Spleen (tissue), 11 donors: ENCODE data around the gene LDB2. TPM values are rescaled to one million over a fixed set of nuclear protein-coding genes. Genes with fewer than 3 reads are reported as not detected.

Source experiments
- DNase-seq: peaks from one replicate; pipeline ENCODE4 v3.0.0-alpha.2; 2020
- H3K27ac ChIP-seq, 8 donors: fragments of 200-600 bp; sonication (generic) in 7 of 8; 1 replicate in 4 of 8; 2 replicates in 4 of 8; pipeline versions ENCODE4 v1.5.0 to v1.8.0; 2016 to 2021; ENCODE audit warnings: inconsistent platforms in 4 of 8, mild to moderate bottlenecking in 4 of 8, moderate library complexity in 1 of 8
- H3K27me3 ChIP-seq, 7 donors: fragments of 200-600 bp; sonication (generic) in 6 of 7; replicated peaks in 1 of 7; 1 replicate in 4 of 7; 2 replicates in 3 of 7; pipeline versions ENCODE4 v1.5.0 to v1.8.0; 2016 to 2021; ENCODE audit warnings: inconsistent platforms in 3 of 7, mild to moderate bottlenecking in 1 of 7
- H3K36me3 ChIP-seq, 6 donors: fragments of 200-600 bp; sonication (generic) in 5 of 6; 1 replicate in 4 of 6; 2 replicates in 2 of 6; pipeline versions ENCODE4 v1.5.0 to v1.8.0; 2016 to 2021; ENCODE audit warnings: inconsistent platforms in 2 of 6
- H3K4me1 ChIP-seq, 6 donors: fragments of 200-600 bp; sonication (generic) in 5 of 6; 1 replicate in 3 of 6; 2 replicates in 3 of 6; pipeline versions ENCODE4 v1.5.0 to v1.8.0; 2016 to 2021; ENCODE audit warnings: inconsistent platforms in 3 of 6
- H3K4me3 ChIP-seq, 8 donors: fragments of 200-600 bp; sonication (generic) in 7 of 8; 1 replicate in 4 of 8; 2 replicates in 4 of 8; pipeline versions ENCODE4 v1.5.0 to v1.8.0; 2016 to 2021; ENCODE audit warnings: inconsistent platforms in 4 of 8, mild to moderate bottlenecking in 4 of 8, moderate library complexity in 2 of 8
- H3K9me3 ChIP-seq, 8 donors: fragments of 200-600 bp; sonication (generic) in 7 of 8; 1 replicate in 4 of 8; 2 replicates in 4 of 8; pipeline versions ENCODE4 v1.5.0 to v1.8.0; 2016 to 2021; ENCODE audit warnings: inconsistent platforms in 4 of 8
- POLR2A ChIP-seq, 3 donors: fragments of 450-650 bp; IDR thresholded peaks; one replicate each; pipeline ENCODE4 v1.5.1; 2017; ENCODE audit warnings: antibody characterized with exemption in 3 of 3, mild to moderate bottlenecking in 1 of 3
- POLR2AphosphoS5 ChIP-seq, 3 donors: sonication (generic); formaldehyde crosslinking; IDR thresholded peaks; one replicate each; pipeline ENCODE4 v1.5.1; 2017; ENCODE audit warnings: antibody characterized with exemption in 3 of 3
- WGBS, 5 donors: extraction: QIAGEN DNeasy Blood & Tissue Kit in 3 of 5; methylation state at CpG; one replicate each; pipeline versions ENCODE4 v1.1.5 to v1.1.7; 2013 to 2018; 5-methylcytosine and 5-hydroxymethylcytosine counted together
- intact Hi-C: fragments of 100-400 bp; cut with DNase I; formaldehyde crosslinking; loops from one replicate; pipeline ENCODE4 v1.15.0; 2023; ENCODE audit warnings: low total_unique reads
- polyA plus RNA-seq, 3 donors: library from polyadenylated mRNA; stranded (reverse); fragments of 200-250 nt; gene quantifications; one replicate each; pipeline ENCODE4 v1.2.1, GENCODE V29; 2013
- total RNA-seq, 7 donors: library from RNA; depleted of rRNA in 3 of 7; stranded (reverse); fragments of >200 nt in 3 of 7; fragmentation: NEBNext Ultra II Directional in 4 of 7; extraction: Animal tissue kit (Norgen Biotek cat#: 25700) in 4 of 7; gene quantifications; one replicate each; pipeline versions ENCODE4 v1.1.0 to v1.2.1, GENCODE V29; 2016 to 2021
- TF ChIP-seq, protein P1 (sequence below), 11 experiments: fragments of 200-600 bp in 7 of 11; fragments of 450-650 bp in 4 of 11; sonication (generic) in 4 of 11; IDR thresholded peaks in 8 of 11; conservative IDR thresholded peaks in 3 of 11; 1 replicate in 7 of 11; 2 replicates in 4 of 11; pipeline versions ENCODE4 v1.4.0 to v1.8.0; 2016 to 2021; ENCODE audit warnings: antibody characterized with exemption in 11 of 11, inconsistent platforms in 4 of 11, mild to moderate bottlenecking in 1 of 11
- donor health status: healthy with polysubstance abuse.
- donor health status: DM: no; HTN: no; CAD: no; lungs with moderate emphysema.
- donor health status: DM: no; HTN: no; CAD: no.
- donor health status: Bipolar disorder and iron deficiency.
- donor health status: healthy.
- donor health status: DM: no; HTN: no; CAD: no.
- donor health status: DM: yes; HTN: yes; CAD: no.

Gene LDB2
- total and polyA plus RNA-seq, 10 donors = 24.1 to 257 (median 142) TPM

DNA sequence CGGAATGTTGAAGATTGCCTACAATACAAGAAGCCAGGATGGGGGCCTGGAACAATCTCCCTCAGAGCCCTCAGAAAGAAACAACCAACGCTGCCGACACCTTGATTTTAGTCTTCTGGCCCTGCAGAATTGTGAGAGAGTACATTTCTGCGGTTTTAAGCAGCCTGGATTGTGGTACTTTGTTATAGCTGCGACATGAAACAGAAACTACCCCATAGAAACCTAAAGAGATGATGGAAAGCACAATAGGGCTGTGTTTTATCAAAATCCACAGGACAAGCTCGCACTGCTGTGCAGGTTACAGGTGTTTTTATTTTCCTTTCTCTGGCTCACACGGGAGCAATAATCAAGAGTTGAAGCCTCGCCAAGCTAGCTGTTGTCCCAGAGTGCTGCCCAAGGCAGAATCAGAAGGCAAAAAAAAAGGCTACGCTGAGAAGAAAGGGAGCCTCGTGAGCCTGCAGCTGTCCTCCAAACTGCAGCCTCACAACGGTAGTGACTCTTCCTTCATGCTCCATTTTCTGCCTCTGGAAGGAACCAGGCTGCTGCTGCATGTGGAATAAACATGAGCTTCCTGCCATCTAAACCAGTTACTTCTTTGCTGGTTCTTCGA lies 232.4 kb downstream of the LDB2 start:
- H3K36me3 ChIP-seq = no peaks in the 10 kb centered on the region
- no peak for DNase-seq
- TF ChIP-seq POLR2A (IDR thresholded peaks at IDR 0.05) (no peak), POLR2AphosphoS5 (IDR thresholded peaks at IDR 0.05) (no peak)
- TF ChIP-seq, protein P1, sequence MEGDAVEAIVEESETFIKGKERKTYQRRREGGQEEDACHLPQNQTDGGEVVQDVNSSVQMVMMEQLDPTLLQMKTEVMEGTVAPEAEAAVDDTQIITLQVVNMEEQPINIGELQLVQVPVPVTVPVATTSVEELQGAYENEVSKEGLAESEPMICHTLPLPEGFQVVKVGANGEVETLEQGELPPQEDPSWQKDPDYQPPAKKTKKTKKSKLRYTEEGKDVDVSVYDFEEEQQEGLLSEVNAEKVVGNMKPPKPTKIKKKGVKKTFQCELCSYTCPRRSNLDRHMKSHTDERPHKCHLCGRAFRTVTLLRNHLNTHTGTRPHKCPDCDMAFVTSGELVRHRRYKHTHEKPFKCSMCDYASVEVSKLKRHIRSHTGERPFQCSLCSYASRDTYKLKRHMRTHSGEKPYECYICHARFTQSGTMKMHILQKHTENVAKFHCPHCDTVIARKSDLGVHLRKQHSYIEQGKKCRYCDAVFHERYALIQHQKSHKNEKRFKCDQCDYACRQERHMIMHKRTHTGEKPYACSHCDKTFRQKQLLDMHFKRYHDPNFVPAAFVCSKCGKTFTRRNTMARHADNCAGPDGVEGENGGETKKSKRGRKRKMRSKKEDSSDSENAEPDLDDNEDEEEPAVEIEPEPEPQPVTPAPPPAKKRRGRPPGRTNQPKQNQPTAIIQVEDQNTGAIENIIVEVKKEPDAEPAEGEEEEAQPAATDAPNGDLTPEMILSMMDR (IDR thresholded peaks at IDR 0.05 in 8 of 11, conservative IDR thresholded peaks at IDR 0.05 in 3 of 11) = no peak
- H3K27ac ChIP-seq = no peak overlapping the region
- no peak overlapping the region for H3K4me3 ChIP-seq
- intact Hi-C loops = no loop called here
- H3K27me3 ChIP-seq = no peaks in the 10 kb centered on the region
- H3K9me3 ChIP-seq = peaks cover 0 to 8% (median 0%) of the 10 kb centered on the region in 8 donors
- H3K4me1 ChIP-seq = peaks cover 0 to 13% (median 5%) of the 10 kb centered on the region in 6 donors
- 82 to 90% (median 84%) methylated on average over 12 of the region's 12 CpGs for WGBS, 5 donors

DNA sequence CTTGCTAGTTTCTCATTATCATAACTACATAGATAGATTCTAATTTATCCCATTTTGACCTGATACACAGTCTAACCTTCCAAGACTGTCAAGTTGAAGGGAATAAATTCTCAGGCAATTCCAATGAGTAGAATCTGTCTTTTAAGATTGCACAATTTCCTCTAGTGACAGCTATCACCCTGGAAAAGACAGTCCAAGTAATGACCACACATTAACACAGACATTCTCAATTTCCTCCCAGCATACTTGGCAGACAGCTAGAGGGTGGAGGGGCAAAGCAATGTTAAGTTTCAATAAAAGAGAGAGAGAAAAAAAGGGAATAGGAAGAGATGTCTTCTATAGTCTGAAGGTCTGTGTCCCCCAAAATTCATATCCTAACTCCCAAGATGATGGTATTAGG lies 234.7 kb downstream of the LDB2 start:
- Histone ChIP-seq H3K27me3 (no peaks in the 10 kb centered on the region), H3K4me1 (peaks cover 0 to 3% (median 0%) of the 10 kb centered on the region in 6 donors), H3K9me3 (peaks cover 0 to 8% (median 0%) of the 10 kb centered on the region in 8 donors), H3K36me3 (no peaks in the 10 kb centered on the region), H3K4me3 (no peak overlapping the region), H3K27ac (no peak overlapping the region)
- TF ChIP-seq POLR2A (IDR thresholded peaks at IDR 0.05) (no peak), POLR2AphosphoS5 (IDR thresholded peaks at IDR 0.05) (no peak)
- TF ChIP-seq, protein P1 (IDR thresholded peaks at IDR 0.05 in 8 of 11, conservative IDR thresholded peaks at IDR 0.05 in 3 of 11) = no peak
- intact Hi-C loops = no loop called here
- no peak for DNase-seq

- H3K4me1 ChIP-seq = no peaks in the 10 kb centered on the region
- WGBS, 5 donors = 73 to 88% (median 83%) methylated on average over 4 of the region's 4 CpGs
Measured at GRCh38 chr4:16663307-16663706, 235.1 kb downstream of the LDB2 start.

GRCh38 chr4:16661813-16662212 lies 236.6 kb downstream of the LDB2 start:
- intact Hi-C loops = no loop called here
- TF ChIP-seq POLR2AphosphoS5 (IDR thresholded peaks at IDR 0.05) (no peak), POLR2A (IDR thresholded peaks at IDR 0.05) (no peak)
- TF ChIP-seq, protein P1 (IDR thresholded peaks at IDR 0.05 in 8 of 11, conservative IDR thresholded peaks at IDR 0.05 in 3 of 11) = no peak
- Histone ChIP-seq H3K4me3 (no peak overlapping the region), H3K9me3 (peaks cover 0 to 8% (median 0%) of the 10 kb centered on the region in 8 donors), H3K27ac (peak overlapping the region in 1 of 8 donors; percentile 8), H3K4me1 (no peaks in the 10 kb centered on the region), H3K27me3 (no peaks in the 10 kb centered on the region), H3K36me3 (no peaks in the 10 kb centered on the region)
- DNase-seq = no peak
- 76 to 95% (median 84%) methylated on average over 2 of the region's 2 CpGs for WGBS, 5 donors

More at GRCh38 chr4:16663307-16663706, 235.1 kb downstream of the LDB2 start:
- Histone ChIP-seq H3K27ac (no peak overlapping the region), H3K9me3 (peaks cover 0 to 8% (median 0%) of the 10 kb centered on the region in 8 donors), H3K4me3 (no peak overlapping the region), H3K27me3 (no peaks in the 10 kb centered on the region), H3K36me3 (no peaks in the 10 kb centered on the region)
- DNase-seq = no peak
- intact Hi-C loops = no loop called here
- TF ChIP-seq, protein P1 (IDR thresholded peaks at IDR 0.05 in 8 of 11, conservative IDR thresholded peaks at IDR 0.05 in 3 of 11) = no peak
- TF ChIP-seq POLR2AphosphoS5 (IDR thresholded peaks at IDR 0.05) (no peak), POLR2A (IDR thresholded peaks at IDR 0.05) (no peak)
